ENCODE data around the gene PAX5.

The PAX5 gene

GRCh38 chr9:36828611-36829013 is 205.5 kb downstream of the PAX5 start:
- TF ChIP-seq SIN3A (IDR thresholded peaks at IDR 0.05; ENCODE audit: borderline replicate concordance, insufficient read depth, low read length) (no peak), POLR2AphosphoS5 (IDR thresholded peaks at IDR 0.05; ENCODE audit: low read depth, low read length) (no peak), FOXP2 (optimal IDR thresholded peaks at IDR 0.05; ENCODE audit: borderline replicate concordance, extremely low read depth, extremely low read length, insufficient read depth) (no peak), REST (IDR thresholded peaks at IDR 0.05; ENCODE audit: insufficient read depth in 1 of 2, low read depth in 2 of 2, low read length in 2 of 2) (no peak), TAF1 (IDR thresholded peaks at IDR 0.05; ENCODE audit: borderline replicate concordance, insufficient read depth, low read length) (no peak)

- TF ChIP-seq SIN3A (IDR thresholded peaks at IDR 0.05; ENCODE audit: borderline replicate concordance, insufficient read depth, low read length) (no peak), TAF1 (IDR thresholded peaks at IDR 0.05; ENCODE audit: borderline replicate concordance, insufficient read depth, low read length) (no peak), FOXP2 (optimal IDR thresholded peaks at IDR 0.05; ENCODE audit: borderline replicate concordance, extremely low read depth, extremely low read length, insufficient read depth) (no peak), POLR2AphosphoS5 (IDR thresholded peaks at IDR 0.05; ENCODE audit: low read depth, low read length) (no peak), REST (IDR thresholded peaks at IDR 0.05; ENCODE audit: insufficient read depth in 1 of 2, low read depth in 2 of 2, low read length in 2 of 2) (no peak)
These were observed 206.5 kb downstream of the PAX5 start for GRCh38 chr9:36827593-36827992.

GRCh38 chr9:36826581-36826980 is 207.5 kb downstream of the PAX5 start:
- TF ChIP-seq TAF1 (IDR thresholded peaks at IDR 0.05; ENCODE audit: borderline replicate concordance, insufficient read depth, low read length) (no peak), FOXP2 (optimal IDR thresholded peaks at IDR 0.05; ENCODE audit: borderline replicate concordance, extremely low read depth, extremely low read length, insufficient read depth) (no peak), SIN3A (IDR thresholded peaks at IDR 0.05; ENCODE audit: borderline replicate concordance, insufficient read depth, low read length) (no peak), POLR2AphosphoS5 (IDR thresholded peaks at IDR 0.05; ENCODE audit: low read depth, low read length) (no peak)

- TF ChIP-seq POLR2AphosphoS5 (IDR thresholded peaks at IDR 0.05; ENCODE audit: low read depth, low read length) (no peak), TAF1 (IDR thresholded peaks at IDR 0.05; ENCODE audit: borderline replicate concordance, insufficient read depth, low read length) (no peak), FOXP2 (optimal IDR thresholded peaks at IDR 0.05; ENCODE audit: borderline replicate concordance, extremely low read depth, extremely low read length, insufficient read depth) (no peak), SIN3A (IDR thresholded peaks at IDR 0.05; ENCODE audit: borderline replicate concordance, insufficient read depth, low read length) (no peak)
These were observed 208.9 kb downstream of the PAX5 start for GRCh38 chr9:36825179-36825578.

- TF ChIP-seq FOXP2 (optimal IDR thresholded peaks at IDR 0.05; ENCODE audit: borderline replicate concordance, extremely low read depth, extremely low read length, insufficient read depth) = no peak
- TF ChIP-seq TAF1 (IDR thresholded peaks at IDR 0.05; ENCODE audit: borderline replicate concordance, insufficient read depth, low read length) = no peak
- no peak for TF ChIP-seq REST (IDR thresholded peaks at IDR 0.05; ENCODE audit: insufficient read depth in 1 of 2, low read depth in 2 of 2, low read length in 2 of 2)
These were observed 210.1 kb downstream of the PAX5 start for GRCh38 chr9:36823934-36824333.

GRCh38 chr9:36823466-36823865 is 210.6 kb downstream of the PAX5 start:
- TF ChIP-seq FOXP2 (optimal IDR thresholded peaks at IDR 0.05; ENCODE audit: borderline replicate concordance, extremely low read depth, extremely low read length, insufficient read depth) = no peak

GRCh38 chr9:36822201-36822600 is 211.9 kb downstream of the PAX5 start:
- TF ChIP-seq FOXP2 (optimal IDR thresholded peaks at IDR 0.05; ENCODE audit: borderline replicate concordance, extremely low read depth, extremely low read length, insufficient read depth) = no peak

All from PFSK-1 (cell line).